GM19463 (cell line): ENCODE data around the gene PLCD4.

ENCODE experiments used
- ATAC-seq: cut with Tn5 transposase; IDR thresholded peaks from one replicate; pipeline ENCODE4 v1.9.1; 2021; ENCODE audit warnings: mild to moderate bottlenecking, moderate library complexity; ENCODE audit not compliant: unreplicated experiment

PLCD4 gene

DNA sequence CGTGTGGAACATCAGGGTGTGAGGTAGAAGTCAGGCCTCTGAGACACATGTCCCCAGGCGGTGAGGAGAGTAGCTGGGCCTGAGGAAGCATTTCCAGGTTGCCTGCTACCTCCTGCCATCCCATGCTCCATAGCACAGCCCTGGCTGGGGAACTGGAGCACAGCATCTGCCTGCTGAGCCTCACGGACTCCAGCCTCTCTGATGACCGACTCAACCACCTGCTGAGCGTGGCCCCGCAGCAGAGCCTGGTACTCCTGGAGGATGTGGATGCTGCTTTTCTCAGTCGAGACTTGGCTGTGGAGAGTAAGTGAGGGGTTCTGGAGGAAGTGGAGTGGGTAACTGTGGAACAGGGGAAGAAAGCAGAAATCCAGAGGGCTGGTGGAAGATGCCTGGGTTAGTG lies 54.7 kb downstream of the PLCD4 start:
- no peak for ATAC-seq

- no peak for ATAC-seq
Observed at GRCh38 chr2:218662827-218663226, 55.1 kb downstream of the PLCD4 start.

- no peak for ATAC-seq
Observed at GRCh38 chr2:218663901-218664300, 56.2 kb downstream of the PLCD4 start.

GRCh38 chr2:218664653-218665052 lies 57.0 kb downstream of the PLCD4 start:
- no peak for ATAC-seq

- no peak for ATAC-seq
Observed at GRCh38 chr2:218671097-218671653, 63.5 kb downstream of the PLCD4 start.

DNA sequence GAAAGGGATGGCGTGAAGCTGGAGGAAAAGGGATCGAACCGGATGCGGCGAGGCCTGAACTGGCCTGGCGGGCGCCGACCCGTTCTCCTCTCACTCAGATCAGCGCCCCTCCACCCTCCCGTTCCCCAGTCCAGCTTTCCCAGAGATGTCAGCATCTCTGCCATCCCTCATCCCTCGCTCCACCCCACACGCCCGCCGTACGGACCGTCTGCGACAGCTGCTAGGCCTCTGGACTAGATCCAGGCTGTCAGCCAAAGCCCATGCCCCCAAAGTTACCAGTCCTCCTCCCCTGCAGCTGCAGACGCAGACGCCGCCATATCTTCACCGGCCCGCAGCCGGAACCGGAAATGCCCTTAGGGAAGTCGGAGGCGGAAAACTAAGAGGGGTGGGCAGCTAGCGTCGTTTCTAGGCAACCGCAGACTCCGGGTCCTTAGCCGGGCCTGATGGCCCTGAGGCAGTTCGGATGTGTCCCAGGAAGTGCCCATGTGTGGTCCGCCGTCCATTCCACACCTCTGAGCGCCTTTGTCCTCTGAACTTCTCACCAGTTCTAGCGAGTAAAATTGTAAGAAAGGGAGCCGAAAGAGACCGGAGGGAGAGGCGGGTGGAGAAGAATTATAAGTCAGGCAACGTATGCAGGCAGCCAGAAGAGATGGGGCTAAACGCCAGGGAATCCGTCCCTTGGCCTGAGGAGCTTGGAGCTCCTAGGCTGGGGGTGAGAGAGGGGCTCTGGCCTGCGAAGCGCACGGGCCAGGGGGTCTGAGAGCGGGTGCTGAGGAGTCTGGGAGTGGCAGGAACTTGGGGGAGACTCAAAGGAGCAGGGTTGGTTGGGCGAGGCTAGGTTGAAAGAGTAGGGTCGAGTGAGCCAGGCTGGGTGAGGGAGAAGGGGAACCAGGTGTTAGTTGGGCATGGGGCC lies 64.2 kb downstream of the PLCD4 start, which contains the start of the genes RNF25 and STK36:
Gene RNF25 (minus strand): TSS at position 349 of the 913 bp plus-strand sequence. CDS start 32 bp downstream, at position 317.
Gene STK36 (plus strand): TSS at position 433 of the 913 bp plus-strand sequence. CDS start 744 bp downstream, outside the sequence.
- ATAC-seq = peak; percentile 97

DNA sequence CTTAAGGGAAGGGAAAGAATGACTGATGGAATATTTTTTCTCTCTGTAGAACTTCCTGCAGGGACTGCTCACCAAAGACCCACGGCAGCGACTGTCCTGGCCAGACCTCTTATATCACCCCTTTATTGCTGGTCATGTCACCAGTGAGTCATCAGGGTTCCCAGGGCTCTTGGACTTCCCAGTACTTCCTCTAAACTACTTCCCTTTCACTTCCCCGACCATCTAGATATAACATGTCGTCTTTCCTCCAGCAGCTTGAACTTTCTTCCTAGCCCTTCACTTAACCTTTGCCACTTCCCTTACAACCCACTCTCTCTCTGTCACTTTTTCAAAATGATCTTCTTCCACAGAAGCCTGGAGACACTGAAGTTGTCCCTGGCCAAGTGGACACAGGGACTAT lies 71.4 kb downstream of the PLCD4 start:
- ATAC-seq = no peak

DNA sequence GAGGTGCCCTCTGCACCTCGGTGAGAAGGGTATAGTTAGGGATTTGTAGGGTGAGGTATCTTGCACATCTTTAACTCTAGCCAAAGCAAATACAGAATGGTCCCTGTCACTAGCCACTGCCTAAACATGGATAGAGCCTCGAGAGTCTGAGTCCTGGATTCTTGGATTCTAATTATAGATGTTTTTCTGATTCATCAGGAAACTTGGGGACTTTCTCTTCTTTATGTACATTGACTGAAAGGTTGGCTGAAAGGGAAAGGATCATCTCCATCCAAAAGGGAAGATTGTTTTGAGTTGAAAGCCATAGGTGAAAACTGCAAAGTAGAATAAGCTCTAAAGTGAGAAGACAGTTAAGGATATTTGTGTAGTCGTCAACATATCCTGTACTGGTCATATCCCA lies 72.4 kb downstream of the PLCD4 start:
- ATAC-seq = no peak
